ENCODE measurements around the gene RICTOR. TPM values are rescaled to one million over a fixed set of nuclear protein-coding genes. Genes with fewer than 3 reads are reported as not detected.

The RICTOR gene
- total RNA-seq, 1 experiment from 2014 or later, result 21.0 TPM

- DNase-seq (ENCODE audit: low spot score), result no peak
Observed at GRCh38 chr5:38889424-38889823, 184.8 kb downstream of the RICTOR start.

- no peak for DNase-seq (ENCODE audit: low spot score)
Observed at GRCh38 chr5:38888041-38888440, 186.2 kb downstream of the RICTOR start.

Other genes with a start within 250 kb of the RICTOR start
- 27.9 and 34.8 TPM in 2 replicates for gene OSMR, start 228.4 kb downstream of the RICTOR start, total RNA-seq (2014; rRNA removed; shearing (Covaris generic))
- 0.05 and 0.12 TPM in 2 replicates for gene FYB1, start 145.2 kb upstream of the RICTOR start, total RNA-seq (2014; rRNA removed; shearing (Covaris generic))

Data from A172 (cell line).